GM13976 (cell line): Measurements from ENCODE around the gene ATM.

Experiments used
- DNase-seq: peaks from one replicate; pipeline ENCODE4 v3.0.0; 2012; ENCODE audit warnings: low spot score
- in situ Hi-C: fragments of 300-500 bp; cut with MboI; formaldehyde crosslinking; loops from one replicate; pipeline ENCODE4 v1.12.0; 2022; ENCODE audit warnings: low sequenced_read_pairs, mixed read lengths, inconsistent platforms; ENCODE audit not compliant: unreplicated experiment
- TF ChIP-seq, protein P1 (sequence below): IDR thresholded peaks from 2 replicates; pipeline ENCODE4 v1.5.1; 2012; ENCODE audit warnings: borderline replicate concordance, mild to moderate bottlenecking; ENCODE audit not compliant: insufficient read depth; ENCODE audit errors: extremely low read depth, missing control alignments, control extremely low read depth

ATM gene

GRCh38 chr11:108199446-108200321 lies 23.2 kb upstream of the ATM start:
- DNase-seq, result peak; percentile 83
- in situ Hi-C loops, result no loop called here
- TF ChIP-seq, protein P1, sequence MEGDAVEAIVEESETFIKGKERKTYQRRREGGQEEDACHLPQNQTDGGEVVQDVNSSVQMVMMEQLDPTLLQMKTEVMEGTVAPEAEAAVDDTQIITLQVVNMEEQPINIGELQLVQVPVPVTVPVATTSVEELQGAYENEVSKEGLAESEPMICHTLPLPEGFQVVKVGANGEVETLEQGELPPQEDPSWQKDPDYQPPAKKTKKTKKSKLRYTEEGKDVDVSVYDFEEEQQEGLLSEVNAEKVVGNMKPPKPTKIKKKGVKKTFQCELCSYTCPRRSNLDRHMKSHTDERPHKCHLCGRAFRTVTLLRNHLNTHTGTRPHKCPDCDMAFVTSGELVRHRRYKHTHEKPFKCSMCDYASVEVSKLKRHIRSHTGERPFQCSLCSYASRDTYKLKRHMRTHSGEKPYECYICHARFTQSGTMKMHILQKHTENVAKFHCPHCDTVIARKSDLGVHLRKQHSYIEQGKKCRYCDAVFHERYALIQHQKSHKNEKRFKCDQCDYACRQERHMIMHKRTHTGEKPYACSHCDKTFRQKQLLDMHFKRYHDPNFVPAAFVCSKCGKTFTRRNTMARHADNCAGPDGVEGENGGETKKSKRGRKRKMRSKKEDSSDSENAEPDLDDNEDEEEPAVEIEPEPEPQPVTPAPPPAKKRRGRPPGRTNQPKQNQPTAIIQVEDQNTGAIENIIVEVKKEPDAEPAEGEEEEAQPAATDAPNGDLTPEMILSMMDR, result no peak

DNA sequence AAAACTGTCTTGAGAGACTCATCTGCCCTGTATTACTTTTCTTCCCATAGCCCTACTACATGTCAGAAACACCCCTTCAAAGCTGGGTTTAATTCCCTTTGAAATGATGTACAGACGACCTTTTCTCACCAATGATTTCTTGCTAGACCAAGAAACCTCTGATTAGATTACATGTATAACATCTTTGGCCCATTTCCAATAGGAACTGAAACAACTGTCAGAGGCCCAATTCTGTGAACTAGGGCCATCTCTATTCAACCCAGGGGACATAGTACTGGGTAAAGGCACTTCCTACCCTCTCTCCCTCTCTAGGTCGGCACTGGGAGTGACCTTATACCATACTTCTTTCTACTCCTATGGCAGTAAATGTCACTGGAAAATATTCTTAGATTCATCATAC lies 19.8 kb upstream of the ATM start:
- TF ChIP-seq, protein P1, result no peak
- DNase-seq, result no peak
- in situ Hi-C loops, result no loop called here

DNA sequence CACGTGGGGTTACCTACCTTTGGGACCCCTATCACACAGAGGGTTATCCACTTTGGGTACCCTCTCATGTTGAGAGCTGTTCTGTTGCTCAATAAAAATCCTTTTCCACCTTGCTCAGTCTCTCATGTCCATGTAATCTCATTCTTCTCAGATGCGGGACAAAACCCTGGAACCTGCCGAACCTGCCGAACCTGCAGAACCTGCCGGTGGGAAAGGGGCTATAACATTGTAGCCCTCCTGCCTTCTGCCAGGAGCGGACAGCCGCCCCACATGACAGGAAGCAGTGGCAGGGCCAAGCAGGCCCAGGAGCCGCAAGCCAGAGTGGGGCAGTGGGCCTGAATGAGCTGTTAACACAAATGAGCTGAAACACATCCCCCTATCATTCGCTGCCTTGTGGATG lies 18.5 kb upstream of the ATM start:
- in situ Hi-C loops, result no loop called here
- TF ChIP-seq, protein P1, result no peak

DNA sequence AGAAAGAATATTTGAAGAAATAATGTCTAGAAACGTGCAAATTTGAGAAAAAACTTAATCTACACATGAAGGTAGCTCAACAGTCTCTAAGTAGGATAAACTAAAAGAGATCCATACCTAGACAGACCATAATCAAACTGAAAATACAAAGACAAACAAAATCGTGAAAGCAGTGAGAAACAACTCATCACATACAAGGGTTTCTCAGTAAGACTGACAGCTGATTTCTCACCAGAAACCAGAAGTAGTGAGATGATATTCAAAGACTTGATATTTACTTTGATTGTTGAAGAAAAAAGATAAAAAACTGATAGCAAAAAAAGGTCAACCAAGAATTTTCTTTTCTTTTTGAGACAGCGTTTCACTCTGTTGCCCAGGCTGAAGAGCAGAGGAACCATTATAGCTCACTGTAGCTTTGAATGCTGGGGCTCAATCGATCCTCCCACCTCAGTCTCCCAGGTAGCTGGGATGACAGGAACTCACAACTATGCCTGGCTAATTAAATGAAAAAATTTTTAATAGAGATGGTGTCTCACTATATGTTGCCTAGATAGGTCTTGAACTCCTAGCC lies 17.9 kb upstream of the ATM start:
- TF ChIP-seq, protein P1, result no peak
- in situ Hi-C loops, result no loop called here
- DNase-seq, result no peak

More for the DNA sequence above, 18.5 kb upstream of the ATM start:
- DNase-seq, result no peak

DNA sequence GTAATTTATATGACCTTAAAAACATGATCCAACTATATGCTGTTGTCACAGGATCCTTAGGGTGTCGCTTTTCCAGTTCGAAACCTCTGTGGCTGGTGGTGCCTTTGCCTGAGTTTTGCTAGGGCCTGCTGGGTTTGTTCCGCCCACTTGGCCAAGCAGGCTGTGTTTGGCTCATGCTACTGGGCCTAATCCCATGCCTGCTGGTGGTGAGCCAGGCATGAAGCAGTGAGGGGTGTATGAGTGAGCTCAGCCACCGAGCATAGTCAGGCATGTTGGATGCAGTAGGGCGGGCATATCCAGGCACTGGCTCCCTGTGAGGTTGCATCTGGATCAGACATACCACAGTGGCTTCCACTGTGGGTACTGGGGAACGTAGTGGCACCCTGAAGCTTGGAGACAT lies 16.7 kb upstream of the ATM start:
- in situ Hi-C loops, result no loop called here
- DNase-seq, result no peak
- TF ChIP-seq, protein P1, result no peak

- in situ Hi-C loops, result no loop called here
- TF ChIP-seq, protein P1, result no peak
- no peak for DNase-seq
Measured at GRCh38 chr11:108206969-108207682, 15.7 kb upstream of the ATM start.
